HepG2 (cell line): Measurements from ENCODE around the gene CARMIL3. TPM values are rescaled to one million over a fixed set of nuclear protein-coding genes. Genes with fewer than 3 reads are reported as not detected.

Experiments used
- CREBL2 ChIP-seq: sonication (generic); formaldehyde crosslinking; IDR thresholded peaks from 2 replicates; pipeline ENCODE4 v1.8.1; 2023; ENCODE audit warnings: missing genetic modification reagents, mild to moderate bottlenecking, borderline replicate concordance
- ESRRA ChIP-seq: sonication (generic); formaldehyde crosslinking; IDR thresholded peaks from 2 replicates; pipeline ENCODE4 v1.5.1; 2020; ENCODE audit warnings: mild to moderate bottlenecking, low read depth, missing genetic modification reagents
- KDM3A ChIP-seq: IDR thresholded peaks from 2 replicates; pipeline ENCODE4 v1.6.1; 2018; ENCODE audit warnings: low read depth, missing compliant biosample characterization
- KIAA2018 ChIP-seq: sonication (generic); formaldehyde crosslinking; IDR thresholded peaks from 2 replicates; pipeline ENCODE4 v1.5.0; 2020; ENCODE audit warnings: mild to moderate bottlenecking, missing genetic modification reagents, borderline replicate concordance
- KLF9 ChIP-seq: IDR thresholded peaks from 2 replicates; pipeline ENCODE4 v1.6.1; 2016; ENCODE audit warnings: low read depth
- MAFF ChIP-seq: IDR thresholded peaks from 2 replicates; pipeline ENCODE4 v1.6.1; 2011; ENCODE audit warnings: low read depth, low read length, improper control_type of control experiment
- MTF1 ChIP-seq: sonication (generic); formaldehyde crosslinking; IDR thresholded peaks from 2 replicates; pipeline ENCODE4 v1.5.0; 2020; ENCODE audit warnings: missing genetic modification reagents
- NFYC ChIP-seq: IDR thresholded peaks from 2 replicates; pipeline ENCODE4 v1.6.1; 2016; ENCODE audit warnings: missing genetic modification reagents, missing compliant biosample characterization
- NONO ChIP-seq, 2 experiments: fragments of 450-650 bp in 1 of 2; sonication (generic) in 1 of 2; formaldehyde crosslinking in 1 of 2; IDR thresholded peaks in 1 of 2; conservative IDR thresholded peaks in 1 of 2; 2 replicates each; pipeline versions ENCODE4 v1.6.1 to v1.8.0; 2017 to 2022; ENCODE audit warnings: mild to moderate bottlenecking in 1 of 2, missing genetic modification reagents in 1 of 2, moderate library complexity in 1 of 2
- NR2C2 ChIP-seq: sonication (generic); formaldehyde crosslinking; IDR thresholded peaks from 2 replicates; pipeline ENCODE4 v1.4.0; 2020; ENCODE audit warnings: missing genetic modification reagents, mild to moderate bottlenecking, moderate library complexity, borderline replicate concordance
- POLR2AphosphoS5 ChIP-seq: IDR thresholded peaks from 2 replicates; pipeline ENCODE4 v1.6.1; 2012; ENCODE audit warnings: low read depth, low read length
- THAP11 ChIP-seq: IDR thresholded peaks from 2 replicates; pipeline ENCODE4 v1.6.1; 2016; ENCODE audit warnings: missing biosample characterization, missing genetic modification reagents
- ZFYVE20 ChIP-seq: sonication (generic); formaldehyde crosslinking; IDR thresholded peaks from 2 replicates; pipeline ENCODE4 v1.8.0; 2023; ENCODE audit warnings: low read depth, mild to moderate bottlenecking, moderate library complexity, missing genetic modification reagents, borderline replicate concordance
- ZMYM4 ChIP-seq: sonication (generic); formaldehyde crosslinking; IDR thresholded peaks from 2 replicates; pipeline ENCODE4 v1.8.1; 2023; ENCODE audit warnings: mild to moderate bottlenecking, missing genetic modification reagents
- ZNF12 ChIP-seq: sonication (generic); formaldehyde crosslinking; IDR thresholded peaks from 2 replicates; pipeline ENCODE4 v1.5.0; 2020; ENCODE audit warnings: missing genetic modification reagents
- ZNF232 ChIP-seq: sonication (generic); formaldehyde crosslinking; IDR thresholded peaks from 2 replicates; pipeline ENCODE4 v1.4.0; 2020; ENCODE audit warnings: missing genetic modification reagents, borderline replicate concordance
- ZNF614 ChIP-seq: IDR thresholded peaks from 2 replicates; pipeline ENCODE4 v1.6.1; 2018; ENCODE audit warnings: missing biosample characterization, missing genetic modification reagents, inconsistent platforms, borderline replicate concordance
- ZNF674 ChIP-seq: sonication (generic); formaldehyde crosslinking; IDR thresholded peaks from 2 replicates; pipeline ENCODE4 v1.5.0; 2020; ENCODE audit warnings: low read depth, mild to moderate bottlenecking, missing genetic modification reagents
- polyA plus RNA-seq, 8 experiments: library from polyadenylated mRNA; depleted of rRNA in 3 of 8; stranded (reverse) in 7 of 8; unstranded in 1 of 8; fragments of >200 nt; fragmentation: Illumina TruSeq in 4 of 8; extraction: Trizol in 4 of 8; gene quantifications; 2 replicates each; pipeline versions ENCODE4 v1.2.1 to v1.2.3, GENCODE V29; 2011 to 2016; ENCODE audit warnings: low read depth in 4 of 8, missing spikeins in 1 of 8, mixed read lengths in 1 of 8; ENCODE audit not compliant: insufficient read depth in 1 of 8
- total RNA-seq, 5 experiments: library from RNA; depleted of rRNA; stranded (reverse); fragments of >200 nt; fragmentation: Illumina TruSeq; extraction: Trizol; gene quantifications; 2 replicates each; pipeline ENCODE4 v1.2.3, GENCODE V29; 2016; ENCODE audit warnings: low read depth in 1 of 5

Gene CARMIL3
- total and polyA plus RNA-seq, 2 of the 13 experiments (the other 11 are each of a cell fraction or from before 2014, with no cell fraction given): 0.27 to 0.55 TPM

- no peak; the same call in 1 of the 2 replicates for TF ChIP-seq KIAA2018 (CRISPR knock-in tag)
- peak; percentile 94 for TF ChIP-seq POLR2AphosphoS5
- peak; percentile 97 for TF ChIP-seq KLF9 (CRISPR knock-in tag)
- peak; percentile 98 for TF ChIP-seq ZMYM4 (CRISPR knock-in tag)
- TF ChIP-seq ZNF232: peak; percentile 87
- TF ChIP-seq ZNF614: peak; percentile 100
- TF ChIP-seq ZNF674 (CRISPR knock-in tag): no peak
- no peak; the same call in 1 of the 2 replicates for TF ChIP-seq CREBL2 (CRISPR knock-in tag)
- TF ChIP-seq NR2C2: peak; percentile 95
- peak; percentile 94 for TF ChIP-seq MTF1
- TF ChIP-seq KDM3A (CRISPR knock-in tag): peak; percentile 100
- TF ChIP-seq NONO (IDR thresholded peaks at IDR 0.05): no peak
- no peak for TF ChIP-seq NONO (CRISPR knock-in tag; conservative IDR thresholded peaks at IDR 0.05)
- peak; percentile 74 for TF ChIP-seq NFYC (CRISPR knock-in tag)
- peak; percentile 89 for TF ChIP-seq THAP11 (CRISPR knock-in tag)
- peak; percentile 100 for TF ChIP-seq ESRRA (CRISPR knock-in tag)
- TF ChIP-seq ZNF12: 0 out of 2 replicates have a peak, but pooled peaks have one; percentile 46
- TF ChIP-seq ZFYVE20: no peak
- no peak; the same call in 1 of the 2 replicates for TF ChIP-seq MAFF
These were observed 62.2 kb downstream of the CARMIL3 start (continued) for GRCh38 chr14:24113801-24114531.
